Suprapubic skin (tissue), 4 donors: Measurements from ENCODE around the gene ATIC. TPM values are rescaled to one million over a fixed set of nuclear protein-coding genes. Genes with fewer than 3 reads are reported as not detected.

Source experiments
- DNase-seq, 2 donors: peaks; one replicate each; pipeline ENCODE4 v3.0.0-alpha.2; 2019; ENCODE audit warnings: low spot score in 2 of 2
- H3K27ac ChIP-seq: fragments of 200-600 bp; sonication (generic); one replicate; pipeline ENCODE4 v1.5.1; 2019
- H3K27me3 ChIP-seq: fragments of 200-600 bp; sonication (generic); one replicate; pipeline ENCODE4 v1.5.1; 2019
- H3K36me3 ChIP-seq: fragments of 200-600 bp; sonication (generic); one replicate; pipeline ENCODE4 v1.5.1; 2019
- H3K4me1 ChIP-seq: fragments of 200-600 bp; sonication (generic); one replicate; pipeline ENCODE4 v1.5.1; 2019
- H3K4me3 ChIP-seq: fragments of 200-600 bp; sonication (generic); one replicate; pipeline ENCODE4 v1.5.1; 2019; ENCODE audit warnings: mild to moderate bottlenecking
- H3K9me3 ChIP-seq: fragments of 200-600 bp; sonication (generic); one replicate; pipeline ENCODE4 v1.5.1; 2019
- EP300 ChIP-seq: sonication (generic); formaldehyde crosslinking; IDR thresholded peaks from one replicate; pipeline ENCODE4 v1.6.1; 2017; ENCODE audit warnings: antibody characterized with exemption
- POLR2A ChIP-seq, 2 donors: fragments of 450-650 bp; IDR thresholded peaks; one replicate each; pipeline ENCODE4 v1.6.1; 2017; ENCODE audit warnings: antibody characterized with exemption in 2 of 2, mild to moderate bottlenecking in 2 of 2, moderate library complexity in 2 of 2
- POLR2AphosphoS5 ChIP-seq, 3 donors: sonication (generic); formaldehyde crosslinking; IDR thresholded peaks; one replicate each; pipeline ENCODE4 v1.6.1; 2017; ENCODE audit warnings: antibody characterized with exemption in 3 of 3
- WGBS: methylation state at CpG from one replicate; pipeline ENCODE4 v1.1.5; 2018; 5-methylcytosine and 5-hydroxymethylcytosine counted together
- total RNA-seq, 4 donors: library from RNA; depleted of rRNA; stranded (reverse); fragments of >200 nt; gene quantifications; one replicate each; pipeline ENCODE4 v1.1.0, GENCODE V29; 2016
- TF ChIP-seq, protein P1 (sequence below), 2 donors: fragments of 200-600 bp in 1 of 2; fragments of 450-650 bp in 1 of 2; sonication (generic) in 1 of 2; IDR thresholded peaks; one replicate each; pipeline ENCODE4 v1.5.1; 2016 to 2019; ENCODE audit warnings: antibody characterized with exemption in 2 of 2, mild to moderate bottlenecking in 1 of 2, moderate library complexity in 1 of 2

Gene ATIC
- total RNA-seq, 4 donors from 2014 or later: 22.7 to 49.8 (median 29.8) TPM

DNA sequence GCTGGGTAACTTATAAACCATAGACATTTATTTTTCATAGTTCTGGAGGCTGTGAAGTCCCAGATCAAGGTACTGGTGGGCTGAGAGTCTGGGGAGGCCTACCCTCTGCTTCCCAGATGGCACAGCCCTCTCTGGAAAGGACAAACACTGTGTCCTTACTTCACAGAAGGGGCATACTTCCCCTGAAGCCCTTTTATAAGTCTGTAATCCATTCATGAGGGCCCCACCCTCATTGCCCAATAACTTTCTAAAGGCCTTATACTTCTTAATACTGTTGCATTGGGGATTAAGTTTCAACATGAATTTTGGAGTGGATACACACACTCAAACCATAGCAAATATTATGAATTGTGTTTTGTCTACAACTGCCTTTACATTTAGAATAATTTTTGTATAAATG, 36.0 kb downstream of the ATIC start:
- Histone ChIP-seq H3K27ac (no peak overlapping the region), H3K4me3 (no peak overlapping the region), H3K27me3 (no peaks in the 10 kb centered on the region), H3K4me1 (no peaks in the 10 kb centered on the region), H3K36me3 (peaks cover 78% of the 10 kb centered on the region), H3K9me3 (no peaks in the 10 kb centered on the region)
- TF ChIP-seq POLR2AphosphoS5 (IDR thresholded peaks at IDR 0.05) (no peak), EP300 (no peak), POLR2A (IDR thresholded peaks at IDR 0.05) (no peak)
- TF ChIP-seq, protein P1, sequence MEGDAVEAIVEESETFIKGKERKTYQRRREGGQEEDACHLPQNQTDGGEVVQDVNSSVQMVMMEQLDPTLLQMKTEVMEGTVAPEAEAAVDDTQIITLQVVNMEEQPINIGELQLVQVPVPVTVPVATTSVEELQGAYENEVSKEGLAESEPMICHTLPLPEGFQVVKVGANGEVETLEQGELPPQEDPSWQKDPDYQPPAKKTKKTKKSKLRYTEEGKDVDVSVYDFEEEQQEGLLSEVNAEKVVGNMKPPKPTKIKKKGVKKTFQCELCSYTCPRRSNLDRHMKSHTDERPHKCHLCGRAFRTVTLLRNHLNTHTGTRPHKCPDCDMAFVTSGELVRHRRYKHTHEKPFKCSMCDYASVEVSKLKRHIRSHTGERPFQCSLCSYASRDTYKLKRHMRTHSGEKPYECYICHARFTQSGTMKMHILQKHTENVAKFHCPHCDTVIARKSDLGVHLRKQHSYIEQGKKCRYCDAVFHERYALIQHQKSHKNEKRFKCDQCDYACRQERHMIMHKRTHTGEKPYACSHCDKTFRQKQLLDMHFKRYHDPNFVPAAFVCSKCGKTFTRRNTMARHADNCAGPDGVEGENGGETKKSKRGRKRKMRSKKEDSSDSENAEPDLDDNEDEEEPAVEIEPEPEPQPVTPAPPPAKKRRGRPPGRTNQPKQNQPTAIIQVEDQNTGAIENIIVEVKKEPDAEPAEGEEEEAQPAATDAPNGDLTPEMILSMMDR (IDR thresholded peaks at IDR 0.05): no peak
- no peak for DNase-seq

DNA sequence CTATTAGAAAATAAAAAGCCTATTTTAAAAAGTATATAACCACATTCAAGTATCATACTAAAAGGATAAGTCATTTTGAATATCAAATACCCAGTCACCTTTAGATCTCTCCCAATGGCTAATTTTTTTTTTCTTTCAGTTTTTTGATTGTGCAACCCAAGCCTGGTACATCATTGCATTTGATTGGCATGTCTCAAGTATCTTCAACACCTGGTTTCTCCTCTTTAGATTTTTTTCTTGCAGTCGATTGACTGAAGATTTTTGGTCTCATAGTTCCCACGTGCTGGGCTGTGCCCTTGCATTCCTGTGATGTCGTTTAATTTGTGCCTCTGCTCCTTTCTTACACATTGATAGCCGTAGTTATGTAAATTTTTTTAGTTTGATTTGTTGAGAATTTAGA, 40.7 kb downstream of the ATIC start:
- H3K4me1 ChIP-seq: no peaks in the 10 kb centered on the region
- H3K27me3 ChIP-seq: no peaks in the 10 kb centered on the region
- no peak for DNase-seq
- H3K27ac ChIP-seq: no peak overlapping the region
- peaks cover 34% of the 10 kb centered on the region for H3K36me3 ChIP-seq
- TF ChIP-seq POLR2A (IDR thresholded peaks at IDR 0.05) (no peak), EP300 (no peak), POLR2AphosphoS5 (IDR thresholded peaks at IDR 0.05) (no peak)
- TF ChIP-seq, protein P1 (IDR thresholded peaks at IDR 0.05): no peak
- WGBS: 44% methylated on average over 4 of the region's 4 CpGs
- no peak overlapping the region for H3K4me3 ChIP-seq
- no peaks in the 10 kb centered on the region for H3K9me3 ChIP-seq

DNA sequence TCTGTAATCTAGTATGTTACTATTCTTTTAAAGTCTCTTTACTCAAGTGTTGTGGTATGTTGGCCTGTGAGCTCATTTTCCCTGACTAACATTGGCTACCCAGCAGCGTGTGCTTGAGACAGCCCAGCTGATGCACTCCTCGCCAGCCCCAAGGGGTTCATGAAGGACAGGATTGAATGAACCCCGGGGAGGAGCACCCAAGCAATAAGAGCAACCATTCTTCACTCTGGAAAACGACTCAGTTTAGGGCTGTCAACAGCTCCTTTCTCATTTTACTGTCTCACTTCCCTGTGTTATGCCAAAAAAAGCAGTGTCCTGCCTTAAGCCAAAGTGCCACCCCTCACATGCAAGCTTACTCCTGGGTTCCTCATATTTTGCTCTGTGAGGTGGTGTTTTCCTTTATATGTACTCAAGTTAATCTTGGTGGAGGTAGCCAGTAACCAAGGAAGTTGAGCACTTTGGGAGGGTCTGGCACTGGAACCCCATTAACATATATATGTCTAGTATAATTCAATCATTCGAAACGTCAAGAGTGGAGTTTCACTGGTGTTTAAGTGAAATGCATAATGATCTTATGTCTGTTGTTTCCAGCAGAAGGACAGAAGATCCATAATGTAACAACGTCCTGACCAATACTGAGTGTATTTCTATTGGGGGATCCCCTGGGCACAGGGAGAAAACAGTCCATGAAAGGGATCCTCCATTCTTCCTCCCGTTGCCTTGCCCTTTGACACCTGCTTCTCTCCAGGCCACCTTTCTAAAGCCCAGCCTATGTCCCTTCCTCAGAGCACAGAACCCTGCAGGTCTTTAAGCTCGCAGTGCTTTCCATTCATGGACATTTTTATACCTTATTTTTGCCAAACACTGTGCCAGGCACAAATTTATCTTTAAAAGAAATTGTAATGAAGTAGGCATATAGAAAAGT, 43.2 kb downstream of the ATIC start:
- Histone ChIP-seq H3K27me3 (no peaks in the 10 kb centered on the region), H3K27ac (no peak overlapping the region), H3K4me3 (no peak overlapping the region), H3K36me3 (peaks cover 11% of the 10 kb centered on the region), H3K9me3 (no peaks in the 10 kb centered on the region), H3K4me1 (no peaks in the 10 kb centered on the region)
- 81% methylated on average over 9 of the region's 9 CpGs for WGBS
- TF ChIP-seq POLR2A (IDR thresholded peaks at IDR 0.05) (no peak), EP300 (no peak), POLR2AphosphoS5 (IDR thresholded peaks at IDR 0.05) (no peak)
- TF ChIP-seq, protein P1 (IDR thresholded peaks at IDR 0.05): no peak
- no peak for DNase-seq

DNA sequence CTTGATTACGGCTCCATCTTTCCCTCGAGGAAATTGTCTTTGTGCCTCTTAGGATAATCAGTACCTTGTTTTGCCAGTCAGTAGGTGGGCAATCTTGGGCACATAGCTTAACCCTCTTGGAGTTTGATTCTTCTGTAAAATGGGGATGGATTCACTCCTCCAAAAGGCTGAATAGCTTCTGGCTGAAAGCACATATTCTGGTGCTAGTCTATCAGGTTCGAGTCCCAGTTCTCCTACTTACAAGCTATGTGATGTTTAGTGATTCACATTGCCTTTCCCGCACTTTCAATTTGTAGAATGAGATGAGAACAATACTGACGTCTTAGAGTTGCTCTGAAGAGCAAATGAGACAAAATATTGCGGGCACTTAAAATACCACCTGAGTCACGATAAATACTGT, 43.9 kb downstream of the ATIC start:
- H3K9me3 ChIP-seq: no peaks in the 10 kb centered on the region
- H3K27me3 ChIP-seq: no peaks in the 10 kb centered on the region
- no peak for TF ChIP-seq POLR2AphosphoS5 (IDR thresholded peaks at IDR 0.05)
- no peak for TF ChIP-seq POLR2A (IDR thresholded peaks at IDR 0.05)
- TF ChIP-seq, protein P1 (IDR thresholded peaks at IDR 0.05): no peak
- no peak for TF ChIP-seq EP300
- peaks cover 9% of the 10 kb centered on the region for H3K36me3 ChIP-seq
- H3K4me3 ChIP-seq: no peak overlapping the region
- 95% methylated on average over 7 of the region's 7 CpGs for WGBS
- H3K4me1 ChIP-seq: no peaks in the 10 kb centered on the region
- DNase-seq: no peak
- no peak overlapping the region for H3K27ac ChIP-seq

DNA sequence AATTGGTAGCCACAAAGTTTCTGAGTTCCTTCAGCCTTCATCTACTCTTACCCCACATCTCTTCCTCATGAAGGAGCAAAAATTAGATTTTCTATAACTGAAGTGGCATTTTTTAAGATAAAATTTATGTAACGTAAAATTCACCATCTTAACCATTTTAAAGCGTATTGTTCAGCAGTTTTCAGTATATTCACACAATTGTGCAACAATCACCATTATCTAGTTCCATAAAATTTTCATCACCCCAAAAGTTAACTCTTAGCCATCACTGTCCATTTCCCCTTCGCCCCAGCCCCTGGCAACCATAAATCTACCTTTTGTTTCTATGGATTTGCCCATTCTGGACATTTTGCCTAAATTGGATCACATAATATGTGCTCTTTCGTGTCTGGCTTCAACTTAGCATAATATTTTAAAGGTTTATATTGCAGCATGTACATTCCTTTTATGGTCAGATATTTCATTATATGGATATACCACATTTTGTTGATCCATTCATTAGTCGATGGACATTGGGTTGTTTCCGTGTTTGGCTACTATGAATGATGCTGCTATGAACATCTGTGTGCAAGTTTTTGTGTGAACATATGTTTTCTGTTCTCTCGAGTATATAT, 44.6 kb downstream of the ATIC start:
- H3K27me3 ChIP-seq: no peaks in the 10 kb centered on the region
- DNase-seq: no peak
- H3K36me3 ChIP-seq: peaks cover 10% of the 10 kb centered on the region
- no peaks in the 10 kb centered on the region for H3K4me1 ChIP-seq
- H3K9me3 ChIP-seq: no peaks in the 10 kb centered on the region
- WGBS: 88% methylated on average over 7 of the region's 7 CpGs
- no peak for TF ChIP-seq POLR2A (IDR thresholded peaks at IDR 0.05)
- TF ChIP-seq POLR2AphosphoS5 (IDR thresholded peaks at IDR 0.05): no peak
- TF ChIP-seq, protein P1 (IDR thresholded peaks at IDR 0.05): no peak
- TF ChIP-seq EP300: no peak
- no peak overlapping the region for H3K4me3 ChIP-seq
- no peak overlapping the region for H3K27ac ChIP-seq
